OCI-LY1 (cell line): ENCODE measurements around the gene PSTPIP2.

ENCODE experiments used
- H2AFZ ChIP-seq: fragments of 200-600 bp; sonication (generic), shearing (Covaris generic); 2 replicates; pipeline ENCODE4 v1.6.0; 2014; ENCODE audit warnings: antibody characterized with exemption, mild to moderate bottlenecking, low read length
- H3F3A ChIP-seq: fragments of 200-600 bp; sonication (generic), shearing (Covaris generic); 2 replicates; pipeline ENCODE4 v1.6.0; 2014; ENCODE audit warnings: mild to moderate bottlenecking, antibody characterized with exemption, low read length, moderate library complexity; ENCODE audit not compliant: insufficient read depth
- H3K27ac ChIP-seq: fragments of 200-600 bp; sonication (generic); 2 replicates; pipeline ENCODE4 v1.5.1; 2014; ENCODE audit warnings: low read length, mixed run types, mild to moderate bottlenecking, low read depth; ENCODE audit not compliant: poor library complexity, severe bottlenecking
- H3K27me3 ChIP-seq: fragments of 200-600 bp; sonication (generic); 2 replicates; pipeline ENCODE4 v1.6.0; 2014; ENCODE audit warnings: antibody characterized with exemption, mild to moderate bottlenecking, low read length, moderate library complexity; ENCODE audit not compliant: insufficient read depth
- H3K36me3 ChIP-seq: fragments of 200-600 bp; sonication (generic); 2 replicates; pipeline ENCODE4 v1.6.1; 2014; ENCODE audit warnings: mild to moderate bottlenecking, antibody characterized with exemption, low read length, moderate library complexity, mixed read lengths; ENCODE audit not compliant: insufficient read depth
- H3K4me1 ChIP-seq: fragments of 200-600 bp; sonication (generic); 2 replicates; pipeline ENCODE4 v1.5.1; 2014; ENCODE audit warnings: mild to moderate bottlenecking, low read length, moderate library complexity; ENCODE audit not compliant: insufficient read depth, severe bottlenecking
- H3K4me2 ChIP-seq: fragments of 200-600 bp; sonication (generic), shearing (Covaris generic); 2 replicates; pipeline ENCODE4 v1.6.1; 2014; ENCODE audit warnings: low read length
- H3K4me3 ChIP-seq: fragments of 200-600 bp; sonication (generic); 2 replicates; pipeline ENCODE4 v1.5.1; 2014; ENCODE audit warnings: low read length, low read depth, mild to moderate bottlenecking, mixed read lengths; ENCODE audit not compliant: poor library complexity, severe bottlenecking
- H3K79me2 ChIP-seq: fragments of 200-600 bp; shearing (Covaris generic); 2 replicates; pipeline ENCODE4 v1.6.1; 2016; ENCODE audit warnings: mixed run types, low read length, mixed read lengths; ENCODE audit not compliant: insufficient read depth
- H3K9ac ChIP-seq: fragments of 200-600 bp; sonication (generic), shearing (Covaris generic); 2 replicates; pipeline ENCODE4 v1.6.1; 2014; ENCODE audit warnings: mild to moderate bottlenecking, low read length, mixed read lengths
- H3K9me2 ChIP-seq: fragments of 200-600 bp; sonication (generic), shearing (Covaris generic); 2 replicates; pipeline ENCODE4 v1.6.1; 2014; ENCODE audit warnings: low read depth, mild to moderate bottlenecking, low read length, mixed read lengths
- H3K9me3 ChIP-seq: fragments of 200-600 bp; shearing (Covaris generic); 2 replicates; pipeline ENCODE4 v1.6.1; 2014; ENCODE audit warnings: low read length, mixed read lengths
- H4K20me1 ChIP-seq: fragments of 200-600 bp; sonication (generic), shearing (Covaris generic); 2 replicates; pipeline ENCODE4 v1.6.0; 2016; ENCODE audit warnings: mild to moderate bottlenecking, low read length; ENCODE audit not compliant: insufficient read depth
- CTCF ChIP-seq: fragments of 200-600 bp; sonication (generic), shearing (Covaris generic); IDR thresholded peaks from 2 replicates; pipeline ENCODE4 v1.5.1; 2017; ENCODE audit warnings: mild to moderate bottlenecking, antibody characterized with exemption, low read length, moderate library complexity, mixed read lengths
- EZH2 ChIP-seq: fragments of 200-600 bp; sonication (generic), shearing (Covaris generic); IDR thresholded peaks from 2 replicates; pipeline ENCODE4 v1.8.0; 2017; ENCODE audit warnings: borderline replicate concordance, mixed run types, mild to moderate bottlenecking, antibody characterized with exemption, low read length, moderate library complexity, mixed read lengths

Gene PSTPIP2

GRCh38 chr18:46037512-46038305, 34.4 kb downstream of the PSTPIP2 start:
- Histone ChIP-seq H4K20me1 (no peaks in the 10 kb centered on the region), H3K4me1 (no peaks in the 10 kb centered on the region), H3K9ac (no peak overlapping the region), H3K9me3 (no peaks in the 10 kb centered on the region), H3K36me3 (no peaks in the 10 kb centered on the region), H3K27ac (no peak overlapping the region), H2AFZ (no peak overlapping the region), H3K79me2 (no peaks in the 10 kb centered on the region), H3F3A (no peaks in the 10 kb centered on the region), H3K27me3 (0 out of 2 replicates have a peak, but pooled peaks cover 3% of the 10 kb centered on the region), H3K4me3 (no peak overlapping the region), H3K9me2 (no peaks in the 10 kb centered on the region), H3K4me2 (no peak overlapping the region)
- TF ChIP-seq CTCF (no peak), EZH2 (no peak)

- Histone ChIP-seq H3K27ac (no peak overlapping the region), H3K79me2 (no peaks in the 10 kb centered on the region), H3K9me2 (no peaks in the 10 kb centered on the region), H3K36me3 (no peaks in the 10 kb centered on the region), H3K4me1 (no peaks in the 10 kb centered on the region), H3F3A (no peaks in the 10 kb centered on the region), H3K9me3 (no peaks in the 10 kb centered on the region), H3K27me3 (0 out of 2 replicates have a peak, but pooled peaks cover 3% of the 10 kb centered on the region), H3K4me2 (no peak overlapping the region), H2AFZ (no peak overlapping the region), H4K20me1 (no peaks in the 10 kb centered on the region), H3K4me3 (no peak overlapping the region), H3K9ac (no peak overlapping the region)
- TF ChIP-seq EZH2 = no peak
- TF ChIP-seq CTCF = no peak
Observed at GRCh38 chr18:46035696-46036680, 36.1 kb downstream of the PSTPIP2 start.

- no peaks in the 10 kb centered on the region for H3K36me3 ChIP-seq
Observed at GRCh38 chr18:46034230-46034629, 37.8 kb downstream of the PSTPIP2 start.

More at GRCh38 chr18:46034230-46034629, 37.8 kb downstream of the PSTPIP2 start:
- no peaks in the 10 kb centered on the region for H4K20me1 ChIP-seq
- H3K4me3 ChIP-seq = no peak overlapping the region
- no peak overlapping the region for H2AFZ ChIP-seq
- H3K27ac ChIP-seq = no peak overlapping the region
- H3K27me3 ChIP-seq = 0 out of 2 replicates have a peak, but pooled peaks cover 3% of the 10 kb centered on the region
- H3K4me2 ChIP-seq = no peak overlapping the region
- no peak for TF ChIP-seq CTCF
- no peak for TF ChIP-seq EZH2
- H3K9ac ChIP-seq = no peak overlapping the region
- H3F3A ChIP-seq = no peaks in the 10 kb centered on the region
- H3K9me2 ChIP-seq = no peaks in the 10 kb centered on the region
- no peaks in the 10 kb centered on the region for H3K4me1 ChIP-seq
- no peaks in the 10 kb centered on the region for H3K79me2 ChIP-seq
- H3K9me3 ChIP-seq = no peaks in the 10 kb centered on the region
